GM12872 (cell line): ENCODE data around the gene LAMA2.

Experiments used
- CTCF ChIP-seq: IDR thresholded peaks from 3 replicates; pipeline ENCODE4 v1.5.1; 2011; ENCODE audit warnings: low read depth, mild to moderate bottlenecking, low read length, moderate library complexity; ENCODE audit not compliant: insufficient read depth

Gene LAMA2

GRCh38 chr6:129320892-129321291 lies 438.0 kb downstream of the LAMA2 start:
- no peak for TF ChIP-seq CTCF

- no peak for TF ChIP-seq CTCF
Observed at GRCh38 chr6:129321303-129321702, 438.4 kb downstream of the LAMA2 start.

- no peak for TF ChIP-seq CTCF
Observed at GRCh38 chr6:129324345-129324744, 441.4 kb downstream of the LAMA2 start.

- TF ChIP-seq CTCF: no peak
Observed at GRCh38 chr6:129329678-129330077, 446.7 kb downstream of the LAMA2 start.

GRCh38 chr6:129331450-129332138 lies 448.7 kb downstream of the LAMA2 start:
- no peak for TF ChIP-seq CTCF

- TF ChIP-seq CTCF: no peak
Observed at GRCh38 chr6:129335792-129336191, 452.9 kb downstream of the LAMA2 start.

- TF ChIP-seq CTCF: no peak
Observed at GRCh38 chr6:129338683-129339082, 455.7 kb downstream of the LAMA2 start.
